ENCODE measurements around the gene CFTR. TPM values are rescaled to one million over a fixed set of nuclear protein-coding genes. Genes with fewer than 3 reads are reported as not detected.

Gene CFTR
- total RNA-seq, 1 experiment from 2014 or later = 130 TPM

DNA sequence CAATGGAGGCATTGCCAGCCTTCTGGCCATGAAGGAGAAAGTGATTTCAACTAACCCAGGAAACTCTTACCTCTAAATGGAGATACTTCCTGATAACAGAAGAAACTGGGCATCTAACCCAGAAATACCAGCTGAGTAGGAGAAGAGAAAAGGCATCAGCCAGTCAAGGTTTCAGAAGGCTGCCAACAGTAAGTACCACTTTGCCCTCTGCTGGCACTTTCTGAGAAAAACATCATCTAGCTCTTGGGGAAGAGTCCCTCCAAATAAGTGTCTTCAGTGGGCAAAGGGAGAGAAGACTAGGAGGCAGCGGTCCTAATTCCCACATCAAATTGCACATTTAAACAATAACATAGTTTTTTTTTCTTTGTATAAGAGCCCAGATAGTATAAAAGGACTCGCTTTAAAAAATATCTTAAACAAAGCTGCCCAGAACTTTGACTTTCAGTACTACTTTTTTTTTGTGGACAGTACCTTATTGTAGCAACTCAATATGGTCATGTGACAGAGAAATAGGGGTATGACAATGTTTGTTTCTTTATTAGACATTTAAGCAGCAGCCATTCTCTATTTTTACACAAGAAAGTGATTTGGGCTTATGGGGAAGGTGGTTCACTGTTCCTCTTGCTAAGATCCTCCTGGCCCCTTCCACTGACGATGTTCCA is 236.1 kb downstream of the CFTR start:
- H3K9me3 Mint-ChIP-seq (ENCODE audit: unreplicated experiment) = no peaks in the 10 kb centered on the region
- H3K27me3 ChIP-seq (replicated peaks; ENCODE audit: control insufficient read depth, insufficient read depth, low read length) = no peaks in the 10 kb centered on the region
- peaks cover 31% of the 10 kb centered on the region for H3K4me1 Mint-ChIP-seq (ENCODE audit: low read depth, unreplicated experiment)
- H3K4me3 ChIP-seq (ENCODE audit: low read depth, low read length) = no peak overlapping the region
- H3K36me3 Mint-ChIP-seq (ENCODE audit: insufficient read depth, unreplicated experiment) = peaks cover 42% of the 10 kb centered on the region
- CTCF ChIA-PET = interaction anchor here (0.6 to 1.9 kb wide), 18 partner anchors 16 to 503 kb away, joined by 3 to 20 read pairs (median 3); no protein-coding TSS in a partner anchor
- intact Hi-C loops (cut with micrococcal nuclease; ENCODE audit: unreplicated experiment) = loop anchor here (1.0 to 5.0 kb wide), 9 partner anchors 33 to 317 kb away; no protein-coding TSS in a partner anchor
- BruUV-seq (replicated peaks) = no TSS peak
- DNase-seq = peak; percentile 57 to 75
- H3K36me3 ChIP-seq (ENCODE audit: control insufficient read depth, insufficient read depth, low read length) = no peaks in the 10 kb centered on the region
- H3K4me3 Mint-ChIP-seq (ENCODE audit: unreplicated experiment) = no peak overlapping the region
- no peaks in the 10 kb centered on the region for H3K27me3 Mint-ChIP-seq (ENCODE audit: insufficient read depth, unreplicated experiment)
- peak; percentile 69 to 71 for TF ChIP-seq CTCF (IDR thresholded peaks at IDR 0.05; ENCODE audit: insufficient read depth in 1 of 2, low read depth in 1 of 2, low read length in 1 of 2, severe bottlenecking in 1 of 2, unreplicated experiment in 1 of 2)
- peaks cover 14% of the 10 kb centered on the region for H3K4me1 ChIP-seq
- H3K9me3 ChIP-seq = no peaks in the 10 kb centered on the region
- no peak overlapping the region for H3K27ac Mint-ChIP-seq (ENCODE audit: unreplicated experiment)
- POLR2A ChIA-PET = interaction anchor here (0.6 to 0.9 kb wide), 3 partner anchors 33 to 236 kb away, joined by 3 read pairs; no protein-coding TSS in a partner anchor

DNA sequence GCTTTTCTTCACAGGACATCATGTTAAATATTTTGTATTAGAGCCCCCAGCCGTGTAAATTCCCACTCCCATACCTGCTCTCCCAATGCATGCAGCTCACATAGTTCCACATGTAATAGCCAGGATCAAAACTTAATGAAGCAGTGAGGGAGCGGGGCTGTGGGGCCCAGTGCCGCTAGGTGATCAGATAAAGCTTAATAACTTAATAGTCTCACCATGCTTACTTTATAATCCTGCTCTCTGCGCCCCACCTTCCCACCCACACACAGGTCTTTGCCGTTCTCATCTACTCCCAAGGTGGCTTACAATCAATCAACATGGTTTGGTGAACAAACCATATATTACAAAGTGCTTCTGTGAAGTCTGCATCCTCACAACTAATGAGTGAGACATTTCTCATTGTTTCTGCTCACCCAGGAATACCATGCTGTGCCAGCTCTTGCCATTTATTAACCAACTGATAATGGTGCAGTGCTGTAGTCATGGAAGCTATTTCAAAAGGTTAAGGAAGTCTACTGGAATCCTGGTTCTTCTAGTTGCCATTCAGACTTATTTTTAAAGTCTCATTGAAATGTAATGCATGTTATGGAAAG is 237.0 kb downstream of the CFTR start:
- H3K36me3 Mint-ChIP-seq (ENCODE audit: insufficient read depth, unreplicated experiment) = peaks cover 39% of the 10 kb centered on the region
- CTCF ChIA-PET = interaction anchor here (0.7 to 1.9 kb wide), 3 partner anchors 86 to 319 kb away, joined by 3 to 8 read pairs (median 3); no protein-coding TSS in a partner anchor
- no peak overlapping the region for H3K4me3 ChIP-seq (ENCODE audit: low read depth, low read length)
- POLR2A ChIA-PET = no interaction called here
- no peak for TF ChIP-seq CTCF (IDR thresholded peaks at IDR 0.05; ENCODE audit: insufficient read depth in 1 of 2, low read depth in 1 of 2, low read length in 1 of 2, severe bottlenecking in 1 of 2, unreplicated experiment in 1 of 2)
- no peak for DNase-seq
- intact Hi-C loops (cut with micrococcal nuclease; ENCODE audit: unreplicated experiment) = loop anchor here (1.0 to 5.0 kb wide), 4 partner anchors 100 to 258 kb away; no protein-coding TSS in a partner anchor
- no peaks in the 10 kb centered on the region for H3K36me3 ChIP-seq (ENCODE audit: control insufficient read depth, insufficient read depth, low read length)
- H3K4me1 Mint-ChIP-seq (ENCODE audit: low read depth, unreplicated experiment) = peaks cover 25% of the 10 kb centered on the region
- no peaks in the 10 kb centered on the region for H3K27me3 Mint-ChIP-seq (ENCODE audit: insufficient read depth, unreplicated experiment)
- H3K27ac Mint-ChIP-seq (ENCODE audit: unreplicated experiment) = no peak overlapping the region
- no peaks in the 10 kb centered on the region for H3K27me3 ChIP-seq (replicated peaks; ENCODE audit: control insufficient read depth, insufficient read depth, low read length)
- no peaks in the 10 kb centered on the region for H3K9me3 Mint-ChIP-seq (ENCODE audit: unreplicated experiment)
- H3K9me3 ChIP-seq = no peaks in the 10 kb centered on the region
- H3K4me1 ChIP-seq = peaks cover 14% of the 10 kb centered on the region
- no TSS peak for BruUV-seq (replicated peaks)
- H3K4me3 Mint-ChIP-seq (ENCODE audit: unreplicated experiment) = no peak overlapping the region

DNA sequence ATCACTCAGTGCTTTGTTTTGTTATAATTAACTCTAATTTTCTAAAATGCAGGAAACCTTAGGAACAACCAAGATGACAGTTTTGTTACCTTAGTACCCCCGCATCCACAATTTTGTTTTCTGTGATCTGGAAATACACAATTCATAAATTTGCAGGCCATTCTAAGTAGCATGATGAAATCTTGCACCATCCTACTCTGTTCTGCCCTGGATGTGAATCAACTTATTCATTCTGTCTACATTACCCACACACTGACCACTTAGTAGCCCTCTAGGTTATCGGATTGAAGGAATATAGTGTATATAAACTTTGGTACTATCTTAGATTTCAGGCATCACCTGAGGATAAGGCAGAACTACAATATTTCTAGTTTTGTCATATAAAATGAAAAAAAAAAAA is 237.5 kb downstream of the CFTR start:
- no peaks in the 10 kb centered on the region for H3K9me3 Mint-ChIP-seq (ENCODE audit: unreplicated experiment)
- Histone ChIP-seq H3K4me1 (peaks cover 14% of the 10 kb centered on the region), H3K4me3 (ENCODE audit: low read depth, low read length) (no peak overlapping the region), H3K9me3 (no peaks in the 10 kb centered on the region), H3K27me3 (replicated peaks; ENCODE audit: control insufficient read depth, insufficient read depth, low read length) (no peaks in the 10 kb centered on the region), H3K36me3 (ENCODE audit: control insufficient read depth, insufficient read depth, low read length) (no peaks in the 10 kb centered on the region)
- TF ChIP-seq CTCF (IDR thresholded peaks at IDR 0.05; ENCODE audit: insufficient read depth in 1 of 2, low read depth in 1 of 2, low read length in 1 of 2, severe bottlenecking in 1 of 2, unreplicated experiment in 1 of 2) = no peak
- POLR2A ChIA-PET = no interaction called here
- no peak overlapping the region for H3K4me3 Mint-ChIP-seq (ENCODE audit: unreplicated experiment)
- CTCF ChIA-PET = interaction anchor here (0.7 kb wide), 1 partner anchor 87 kb away, joined by 3 read pairs; no protein-coding TSS in a partner anchor
- no peaks in the 10 kb centered on the region for H3K27me3 Mint-ChIP-seq (ENCODE audit: insufficient read depth, unreplicated experiment)
- H3K27ac Mint-ChIP-seq (ENCODE audit: unreplicated experiment) = no peak overlapping the region
- no peak for DNase-seq
- no TSS peak for BruUV-seq (replicated peaks)
- H3K4me1 Mint-ChIP-seq (ENCODE audit: low read depth, unreplicated experiment) = peaks cover 25% of the 10 kb centered on the region
- peaks cover 36% of the 10 kb centered on the region for H3K36me3 Mint-ChIP-seq (ENCODE audit: insufficient read depth, unreplicated experiment)
- intact Hi-C loops (cut with micrococcal nuclease; ENCODE audit: unreplicated experiment) = loop anchor here (5.0 kb wide), 3 partner anchors 100 to 240 kb away; no protein-coding TSS in a partner anchor

Other genes with a start within 250 kb of the CFTR start
- gene WNT2, start 157.0 kb upstream of the CFTR start, total RNA-seq (2022) = not detected in 2 replicates
- not detected in 2 replicates for gene ASZ1, start 52.5 kb upstream of the CFTR start, total RNA-seq (2022)